T-cell (primary cell): ENCODE measurements around the gene CCL1. TPM values are rescaled to one million over a fixed set of nuclear protein-coding genes. Genes with fewer than 3 reads are reported as not detected.

ENCODE experiments used
- ATAC-seq, 4 experiments: fragments of 200-7000 bp in 3 of 4; fragments of 150-1000 bp in 1 of 4; cut with Tn5 transposase; replicated peaks in 1 of 4; 1 replicate in 3 of 4; 2 replicates in 1 of 4; pipeline ENCODE4 v1.10.0; 2021; ENCODE audit warnings: moderate library complexity in 3 of 4, mild to moderate bottlenecking in 2 of 4, moderate number of reproducible peaks in 1 of 4
- CTCF ChIA-PET, 2 donors: fragments of 300-600 bp; sonication (Branson Sonifier 250); formaldehyde crosslinking; loops; one replicate each; lab custom pipeline; 2022; ENCODE audit warnings: antibody characterized with exemption in 2 of 2; lab: Charles Lee
- POLR2A ChIA-PET, 2 donors: fragments of 300-600 bp; sonication (Branson Sonifier 250); formaldehyde crosslinking; loops; one replicate each; lab custom pipeline; 2022; ENCODE audit warnings: antibody characterized with exemption in 2 of 2; lab: Charles Lee
- DNase-seq, 35 experiments: peaks; one replicate each; pipeline versions ENCODE4 v3.0.0 to v3.0.0-alpha.2; 2013 to 2023
- H3K27ac ChIP-seq: one replicate; pipeline ENCODE4 v1.5.1; 2013; ENCODE audit warnings: low read length
- H3K27me3 ChIP-seq, 2 experiments: replicated peaks in 1 of 2; 1 replicate in 1 of 2; 2 replicates in 1 of 2; pipeline versions ENCODE4 v1.6.1 to v1.7.0; 2013; ENCODE audit warnings: low read length in 1 of 2, mixed read lengths in 1 of 2; ENCODE audit not compliant: control insufficient read depth in 2 of 2, insufficient read depth in 2 of 2; ENCODE audit errors: extremely low read depth in 1 of 2
- H3K36me3 ChIP-seq, 2 donors: 1 replicate in 1 of 2; 2 replicates in 1 of 2; pipeline versions ENCODE4 v1.6.1 to v1.7.0; 2013; ENCODE audit warnings: low read length in 1 of 2; ENCODE audit not compliant: control insufficient read depth in 2 of 2, insufficient read depth in 1 of 2; ENCODE audit errors: extremely low read depth in 1 of 2
- H3K4me1 ChIP-seq, 2 experiments: 1 replicate in 1 of 2; 2 replicates in 1 of 2; pipeline versions ENCODE4 v1.6.1 to v1.7.0; 2013; ENCODE audit warnings: low read length in 2 of 2, mixed read lengths in 1 of 2; ENCODE audit not compliant: insufficient read depth in 2 of 2, control insufficient read depth in 1 of 2; ENCODE audit errors: extremely low read depth in 1 of 2
- H3K4me3 ChIP-seq, 2 donors: 1 replicate in 1 of 2; 2 replicates in 1 of 2; pipeline versions ENCODE4 v1.5.1 to v1.7.0; 2013; ENCODE audit warnings: mild to moderate bottlenecking in 2 of 2, low read length in 1 of 2, moderate library complexity in 1 of 2; ENCODE audit not compliant: control insufficient read depth in 1 of 2; ENCODE audit errors: extremely low read depth in 1 of 2
- H3K9me3 ChIP-seq: 2 replicates; pipeline ENCODE4 v1.7.0; 2013
- H3K27ac Mint-ChIP-seq, 2 donors: one replicate each; pipeline ENCODE4 v1.8.0; 2020 to 2021; ENCODE audit warnings: mild to moderate bottlenecking in 2 of 2, mixed read lengths in 2 of 2
- H3K27me3 Mint-ChIP-seq, 2 donors: one replicate each; pipeline ENCODE4 v1.8.0; 2021 to 2022; ENCODE audit warnings: mixed read lengths in 2 of 2
- H3K36me3 Mint-ChIP-seq: one replicate; pipeline ENCODE4 v1.8.0; 2021; ENCODE audit warnings: mixed read lengths
- H3K4me1 Mint-ChIP-seq, 3 donors: one replicate each; pipeline ENCODE4 v1.8.0; 2020 to 2022; ENCODE audit warnings: mixed read lengths in 3 of 3, mild to moderate bottlenecking in 1 of 3
- H3K4me3 Mint-ChIP-seq, 3 donors: one replicate each; pipeline ENCODE4 v1.8.0; 2020 to 2022; ENCODE audit warnings: mild to moderate bottlenecking in 3 of 3, mixed read lengths in 3 of 3, moderate library complexity in 3 of 3
- H3K9me3 Mint-ChIP-seq, 3 donors: one replicate each; pipeline ENCODE4 v1.8.0; 2020 to 2022; ENCODE audit warnings: mixed read lengths in 3 of 3
- WGBS: methylation state at CpG from one replicate; pipeline ENCODE4 v1.1.5; 2013; ENCODE audit warnings: missing lambda C conversion rate; ENCODE audit not compliant: insufficient coverage; 5-methylcytosine and 5-hydroxymethylcytosine counted together
- total RNA-seq, 35 experiments: library from RNA in 6 of 35; stranded (reverse) in 6 of 35; fragments of 120-200 nt in 1 of 35; gene quantifications; one replicate each; pipeline versions ENCODE4 v1.2.1 to v1.2.4 and lab custom pipeline; 2013 to 2026

The CCL1 gene
- total RNA-seq, 5 donors from 2014 or later (not counting 1 experiment from before 2014, with no cell fraction given), result not detected

DNA sequence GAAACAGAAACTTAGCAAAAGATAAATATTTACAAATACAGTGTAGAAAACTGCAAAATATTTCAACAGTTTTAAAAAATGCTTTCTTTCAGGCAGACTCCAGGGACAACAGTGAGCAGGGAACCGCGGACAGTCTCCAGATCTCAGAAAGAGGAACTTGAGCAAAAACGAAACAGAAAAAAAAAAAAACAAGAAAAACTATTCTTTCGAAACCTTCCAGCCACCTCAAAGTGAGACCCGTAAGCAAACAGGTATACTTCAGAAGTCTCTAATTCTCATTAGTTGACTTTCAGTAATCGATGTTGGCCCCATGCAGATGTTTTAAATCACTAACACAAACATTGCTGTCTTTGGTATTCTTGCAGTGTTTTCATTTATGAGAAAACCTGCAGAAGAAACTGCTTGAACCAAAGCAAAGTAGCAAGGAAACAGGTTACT is 15.7 kb upstream of the CCL1 start:
- H3K27ac Mint-ChIP-seq, result no peak overlapping the region
- H3K9me3 Mint-ChIP-seq, result no peaks in the 10 kb centered on the region
- H3K27ac ChIP-seq, result no peak overlapping the region
- H3K36me3 ChIP-seq, result no peaks in the 10 kb centered on the region
- H3K27me3 ChIP-seq, result peaks cover 0 to 4% of the 10 kb centered on the region in 2 experiments
- peak overlapping the region; percentile 13 to 42 (median 22) for H3K4me3 Mint-ChIP-seq
- H3K4me3 ChIP-seq, result no peak overlapping the region
- no peaks in the 10 kb centered on the region for H3K9me3 ChIP-seq
- ChIA-PET CTCF (interaction anchor here in 1 of 2 donors (0.7 kb wide), 1 partner anchor 17 kb away, joined by 3 read pairs; no protein-coding TSS in a partner anchor), POLR2A (no interaction called here)
- 0% methylated on average over 5 of the region's 6 CpGs for WGBS
- peaks cover 14 to 16% (median 15%) of the 10 kb centered on the region in 3 donors for H3K4me1 Mint-ChIP-seq
- peaks cover 0 to 4% of the 10 kb centered on the region in 2 experiments for H3K4me1 ChIP-seq
- peak in 1 of 35 experiments; percentile 12 for DNase-seq
- H3K27me3 Mint-ChIP-seq, result peaks cover 3 to 20% of the 10 kb centered on the region in 2 donors
- ATAC-seq, result no peak
- no peaks in the 10 kb centered on the region for H3K36me3 Mint-ChIP-seq

DNA sequence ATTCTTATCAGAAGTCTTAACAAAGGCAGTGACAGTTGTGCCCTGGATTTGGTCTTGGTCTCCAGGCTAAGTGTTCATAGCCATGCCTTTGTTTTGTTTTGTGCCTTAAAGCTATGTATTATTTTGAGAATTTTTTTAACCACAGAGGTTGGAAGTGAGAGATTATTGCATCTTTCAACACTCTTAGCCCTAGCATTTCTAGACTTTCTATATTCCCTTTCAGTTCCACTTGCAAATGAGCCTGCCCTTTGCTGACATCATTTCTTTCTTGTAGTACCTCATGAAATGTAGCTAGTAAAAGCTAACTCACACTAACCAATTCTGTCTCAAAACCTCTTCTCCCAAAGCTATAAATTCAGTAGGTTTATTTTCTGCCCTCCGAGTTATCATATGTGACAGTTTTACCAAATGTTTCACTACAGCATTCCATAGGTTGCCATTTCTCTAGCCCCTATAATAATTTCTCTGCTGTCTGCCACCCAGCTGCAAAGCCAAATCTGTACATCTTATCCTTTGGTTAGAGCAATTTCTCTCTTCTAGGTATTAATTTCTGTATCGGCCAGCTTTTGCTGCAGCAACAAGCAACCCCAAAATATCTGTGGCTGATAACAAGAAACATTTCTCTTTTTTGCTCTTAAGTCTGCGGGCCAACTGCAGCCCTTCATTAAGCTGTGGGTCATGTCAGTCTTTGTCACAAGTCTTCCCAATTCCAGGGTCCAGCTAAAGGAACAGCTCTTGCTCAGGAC is 14.2 kb upstream of the CCL1 start:
- 86% methylated on average over 2 of the region's 3 CpGs for WGBS
- Mint-ChIP-seq H3K4me1 (peaks cover 6 to 10% (median 8%) of the 10 kb centered on the region in 3 donors), H3K27me3 (peaks cover 3 to 19% of the 10 kb centered on the region in 2 donors), H3K27ac (no peak overlapping the region), H3K36me3 (no peaks in the 10 kb centered on the region), H3K9me3 (no peaks in the 10 kb centered on the region), H3K4me3 (no peak overlapping the region)
- Histone ChIP-seq H3K27ac (no peak overlapping the region), H3K27me3 (no peaks in the 10 kb centered on the region), H3K4me1 (no peaks in the 10 kb centered on the region), H3K4me3 (no peak overlapping the region), H3K9me3 (no peaks in the 10 kb centered on the region), H3K36me3 (no peaks in the 10 kb centered on the region)
- ChIA-PET POLR2A (no interaction called here), CTCF (no interaction called here)
- DNase-seq, result no peak
- ATAC-seq, result no peak

DNA sequence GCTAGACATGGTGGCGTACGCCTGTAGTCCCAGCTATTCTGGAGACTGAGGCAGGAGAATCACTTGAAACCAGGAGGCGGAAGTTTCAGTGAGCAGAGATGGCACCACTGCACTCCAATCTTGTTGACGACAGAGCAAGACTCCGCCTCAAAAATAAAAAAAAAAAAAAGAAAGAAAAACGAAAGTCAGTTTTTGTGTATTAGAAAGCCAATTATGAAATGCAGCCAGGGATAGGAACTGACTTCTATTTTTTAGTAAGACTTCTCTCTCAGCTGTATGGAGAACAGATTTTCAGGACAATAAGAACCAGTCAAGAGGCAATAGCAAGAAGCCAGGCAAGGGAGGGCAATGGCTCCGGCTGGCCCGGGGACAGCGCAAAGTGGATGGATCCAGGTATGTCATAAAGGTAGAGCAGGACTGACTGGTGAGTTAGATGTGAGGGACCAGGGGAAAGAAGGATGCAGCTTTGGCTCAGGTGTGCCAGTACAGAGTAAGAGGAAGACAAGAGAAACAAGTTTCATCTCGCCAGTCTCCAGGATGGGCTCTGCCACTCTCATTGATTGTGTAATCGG is 12.5 kb upstream of the CCL1 start:
- no peak for ATAC-seq
- peaks cover 3 to 14% of the 10 kb centered on the region in 2 donors for H3K27me3 Mint-ChIP-seq
- no peak overlapping the region for H3K27ac ChIP-seq
- no peaks in the 10 kb centered on the region for H3K4me1 ChIP-seq
- ChIA-PET CTCF (no interaction called here), POLR2A (interaction anchor here in 1 of 2 donors (0.6 kb wide), 1 partner anchor 1502 kb away, joined by 3 read pairs; no protein-coding TSS in a partner anchor)
- no peak for DNase-seq
- H3K4me1 Mint-ChIP-seq, result peaks cover 6 to 10% (median 8%) of the 10 kb centered on the region in 3 donors
- no peaks in the 10 kb centered on the region for H3K36me3 Mint-ChIP-seq
- H3K27ac Mint-ChIP-seq, result no peak overlapping the region
- no peak overlapping the region for H3K4me3 ChIP-seq
- no peak overlapping the region for H3K4me3 Mint-ChIP-seq
- no peaks in the 10 kb centered on the region for H3K9me3 Mint-ChIP-seq
- H3K27me3 ChIP-seq, result no peaks in the 10 kb centered on the region
- H3K36me3 ChIP-seq, result no peaks in the 10 kb centered on the region
- H3K9me3 ChIP-seq, result no peaks in the 10 kb centered on the region
- 92% methylated on average over 8 of the region's 11 CpGs for WGBS

DNA sequence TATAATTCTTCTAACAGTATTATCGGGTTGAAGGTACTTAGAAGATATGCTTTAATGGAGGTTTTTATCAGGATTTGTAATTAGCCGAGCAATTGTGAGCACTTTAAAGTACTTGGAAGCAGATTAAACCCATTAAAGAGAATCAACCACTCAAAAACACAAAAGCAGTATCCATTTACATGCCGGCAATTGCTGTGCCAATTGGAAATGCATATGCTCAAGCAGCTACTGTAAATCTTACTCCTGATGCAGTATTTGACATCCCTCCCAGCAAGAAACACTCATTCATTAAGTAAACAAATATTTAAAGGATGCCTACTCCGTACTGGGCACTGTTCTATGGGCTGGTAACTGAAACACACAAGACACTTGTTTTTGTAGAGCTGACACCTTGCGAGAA is 11.4 kb upstream of the CCL1 start:
- ChIA-PET POLR2A (no interaction called here), CTCF (no interaction called here)
- H3K27me3 ChIP-seq, result peaks cover 0 to 3% of the 10 kb centered on the region in 2 experiments
- Mint-ChIP-seq H3K27me3 (peaks cover 3 to 8% of the 10 kb centered on the region in 2 donors), H3K4me1 (peaks cover 6 to 9% (median 8%) of the 10 kb centered on the region in 3 donors), H3K4me3 (no peak overlapping the region), H3K27ac (no peak overlapping the region), H3K36me3 (no peaks in the 10 kb centered on the region), H3K9me3 (no peaks in the 10 kb centered on the region)
- no peaks in the 10 kb centered on the region for H3K36me3 ChIP-seq
- H3K9me3 ChIP-seq, result no peaks in the 10 kb centered on the region
- no peaks in the 10 kb centered on the region for H3K4me1 ChIP-seq
- H3K4me3 ChIP-seq, result no peak overlapping the region
- DNase-seq (no peak), ATAC-seq (no peak)
- 100% methylated on average over 2 of the region's 5 CpGs for WGBS
- H3K27ac ChIP-seq, result no peak overlapping the region

DNA sequence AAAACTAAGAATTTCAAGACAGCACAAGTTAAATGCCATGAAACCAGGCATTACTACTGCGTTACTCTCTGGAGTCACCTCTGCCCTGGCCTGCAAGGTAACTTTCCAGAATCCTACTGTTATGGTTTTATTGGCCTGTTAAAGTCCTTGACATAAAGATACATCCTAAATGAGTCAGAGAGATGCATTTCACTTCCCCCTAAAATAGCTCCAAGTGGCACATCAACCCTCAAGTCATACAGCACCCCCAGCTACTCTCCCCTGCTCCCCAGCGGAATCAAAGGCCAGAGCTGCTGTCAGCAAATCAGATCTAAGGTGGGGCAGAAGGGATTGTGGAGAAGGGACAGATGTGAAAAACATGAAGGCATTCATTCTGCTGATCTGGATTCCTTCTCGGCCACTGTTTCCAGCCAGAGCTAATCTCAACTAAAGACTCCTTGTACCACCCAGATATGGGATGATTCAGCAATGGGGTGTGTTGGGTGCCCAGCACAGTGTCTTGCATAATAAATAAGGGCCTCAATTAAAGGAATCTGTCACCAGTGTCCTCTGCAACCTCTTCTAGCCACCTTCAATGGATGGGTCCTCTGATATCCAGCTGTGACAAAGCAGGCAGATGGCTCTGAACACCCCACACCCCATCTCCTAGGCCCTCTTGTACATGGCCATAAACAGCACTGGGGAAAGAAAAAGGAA is 8.5 kb upstream of the CCL1 start:
- peaks cover 3 to 7% of the 10 kb centered on the region in 2 donors for H3K27me3 Mint-ChIP-seq
- no peak overlapping the region for H3K4me3 Mint-ChIP-seq
- WGBS, result no CpG with 5 or more reads among the region's 3 CpGs
- no peaks in the 10 kb centered on the region for H3K4me1 Mint-ChIP-seq
- H3K4me1 ChIP-seq, result no peaks in the 10 kb centered on the region
- no peak for ATAC-seq
- H3K36me3 Mint-ChIP-seq, result no peaks in the 10 kb centered on the region
- no peaks in the 10 kb centered on the region for H3K36me3 ChIP-seq
- no peaks in the 10 kb centered on the region for H3K9me3 ChIP-seq
- ChIA-PET CTCF (no interaction called here), POLR2A (interaction anchor here in 1 of 2 donors (0.6 kb wide), 1 partner anchor 28 kb away, joined by 3 read pairs; no protein-coding TSS in a partner anchor)
- peaks cover 0 to 3% of the 10 kb centered on the region in 2 experiments for H3K27me3 ChIP-seq
- no peak overlapping the region for H3K27ac Mint-ChIP-seq
- DNase-seq, result no peak
- H3K27ac ChIP-seq, result no peak overlapping the region
- H3K4me3 ChIP-seq, result no peak overlapping the region
- H3K9me3 Mint-ChIP-seq, result no peaks in the 10 kb centered on the region

DNA sequence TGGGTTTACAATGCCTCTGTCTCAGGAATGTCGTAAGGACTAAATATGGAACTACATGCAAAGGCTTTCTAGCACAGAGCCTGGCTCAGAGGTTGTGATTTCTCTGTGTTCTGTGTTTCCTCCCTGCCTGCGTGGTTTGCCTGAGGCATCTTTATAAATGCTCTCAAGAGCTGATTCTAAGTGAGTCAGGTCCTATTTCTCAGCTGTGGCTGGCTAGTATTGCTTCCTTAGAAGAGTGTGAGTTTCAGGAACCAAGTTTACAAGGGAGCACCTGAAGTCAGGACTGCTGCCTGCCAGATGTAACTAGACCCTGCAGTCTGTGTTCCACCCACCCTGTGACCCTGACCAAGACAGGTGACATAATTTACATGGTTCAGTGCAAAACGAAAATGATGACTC is 8.0 kb upstream of the CCL1 start:
- Histone ChIP-seq H3K9me3 (no peaks in the 10 kb centered on the region), H3K36me3 (no peaks in the 10 kb centered on the region), H3K4me1 (no peaks in the 10 kb centered on the region), H3K4me3 (no peak overlapping the region), H3K27ac (no peak overlapping the region), H3K27me3 (peaks cover 0 to 3% of the 10 kb centered on the region in 2 experiments)
- DNase-seq, result no peak
- H3K27me3 Mint-ChIP-seq, result peaks cover 3 to 7% of the 10 kb centered on the region in 2 donors
- no peaks in the 10 kb centered on the region for H3K36me3 Mint-ChIP-seq
- H3K4me1 Mint-ChIP-seq, result peaks cover 0 to 2% (median 2%) of the 10 kb centered on the region in 3 donors
- no peaks in the 10 kb centered on the region for H3K9me3 Mint-ChIP-seq
- H3K27ac Mint-ChIP-seq, result no peak overlapping the region
- CTCF ChIA-PET, result no interaction called here
- ATAC-seq, result no peak
- no peak overlapping the region for H3K4me3 Mint-ChIP-seq
- 33% methylated on average over 3 of the region's 3 CpGs for WGBS
- POLR2A ChIA-PET, result no interaction called here
